ENCODE data around the gene SCUBE2. TPM values are rescaled to one million over a fixed set of nuclear protein-coding genes. Genes with fewer than 3 reads are reported as not detected.

The SCUBE2 gene
- total RNA-seq, 1 experiment from 2014 or later, result 4.3 TPM

Other genes starting within 250 kb of the SCUBE2 start
- gene AKIP1, start 180.4 kb downstream of the SCUBE2 start, total RNA-seq (2014; rRNA removed; shearing (Covaris generic); ENCODE audit: low replicate concordance), result 55.4 and 69.0 TPM in 2 replicates
- not detected in 2 replicates for gene C11orf16, start 158.7 kb downstream of the SCUBE2 start, total RNA-seq (2014; rRNA removed; shearing (Covaris generic); ENCODE audit: low replicate concordance)
- not detected in 2 replicates for gene ASCL3, start 148.6 kb downstream of the SCUBE2 start, total RNA-seq (2014; rRNA removed; shearing (Covaris generic); ENCODE audit: low replicate concordance)
- 13.7 and 24.2 TPM in 2 replicates for gene TMEM9B, start 127.2 kb downstream of the SCUBE2 start, total RNA-seq (2014; rRNA removed; shearing (Covaris generic); ENCODE audit: low replicate concordance)
- gene NRIP3, start 87.6 kb downstream of the SCUBE2 start, total RNA-seq (2014; rRNA removed; shearing (Covaris generic); ENCODE audit: low replicate concordance), result 3.7 and 4.5 TPM in 2 replicates
- 84.6 and 105 TPM in 2 replicates for gene DENND5A, start 173.8 kb upstream of the SCUBE2 start, total RNA-seq (2014; rRNA removed; shearing (Covaris generic); ENCODE audit: low replicate concordance)
- gene TMEM41B, start 223.0 kb upstream of the SCUBE2 start, total RNA-seq (2014; rRNA removed; shearing (Covaris generic); ENCODE audit: low replicate concordance), result 50.6 and 52.8 TPM in 2 replicates

All from Caki2 (cell line).